HPDE6-E6E7 (cell line): ENCODE results near the gene NFE2L3.
"Not testable (repeated sequence)": the region's sequence is repeated elsewhere in the genome, so short reads cannot be mapped to it uniquely, and the experiment has no call there.

Experiments used
- DNase-seq: peaks from one replicate; pipeline ENCODE4 v3.0.0; 2011; ENCODE audit warnings: missing footprints; ENCODE audit errors: extremely low spot score

The NFE2L3 gene

DNA sequence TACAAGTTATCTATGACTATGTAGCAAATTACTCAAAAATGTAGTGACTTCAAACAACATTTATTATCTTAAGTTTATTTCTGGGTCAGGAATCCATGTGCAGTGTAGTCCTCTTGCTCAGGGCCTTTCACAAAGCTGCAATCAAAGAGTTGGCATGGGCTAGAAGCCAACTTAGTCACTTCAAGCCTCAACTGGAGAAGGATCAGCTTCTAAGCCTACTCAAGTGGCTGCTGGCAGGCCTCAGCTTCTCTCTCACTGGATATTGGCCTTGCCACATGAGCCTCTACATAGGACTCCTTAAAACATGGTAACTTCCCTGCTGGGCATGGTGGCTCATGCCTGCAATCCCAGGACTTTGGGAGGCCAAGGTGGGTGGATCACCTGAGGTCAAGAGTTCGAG is 5.0 kb upstream of the NFE2L3 start:
- no peak for DNase-seq

DNA sequence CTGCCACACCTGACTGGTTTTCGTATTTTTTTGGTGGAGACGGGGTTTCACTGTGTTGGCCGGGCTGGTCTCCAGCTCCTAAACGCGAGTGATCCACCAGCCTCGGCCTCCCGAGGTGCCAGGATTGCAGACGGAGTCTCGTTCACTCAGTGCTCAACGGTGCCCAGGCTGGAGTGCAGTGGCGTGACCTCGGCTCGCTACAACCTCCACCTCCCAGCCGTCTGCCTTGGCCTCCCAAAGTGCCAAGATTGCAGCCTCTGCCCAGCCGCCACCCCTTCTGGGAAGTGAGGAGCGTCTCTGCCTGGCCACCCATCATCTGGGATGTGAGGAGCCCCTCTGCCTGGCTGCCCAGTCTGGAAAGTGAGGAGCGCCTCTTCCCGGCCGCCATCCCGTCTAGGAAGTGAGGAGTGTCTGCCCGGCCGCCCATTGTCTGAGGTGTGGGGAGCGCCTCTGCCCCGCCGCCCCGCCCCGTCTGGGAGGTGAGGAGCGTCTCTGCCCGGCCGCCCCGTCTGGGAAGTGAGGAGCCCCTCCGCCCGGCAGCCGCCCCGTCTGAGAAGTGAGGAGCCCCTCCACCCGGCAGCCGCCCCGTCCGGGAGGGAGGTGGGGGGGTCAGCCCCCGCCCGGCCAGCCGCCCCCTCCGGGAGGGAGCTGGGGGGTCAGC is 4.2 kb upstream of the NFE2L3 start:
- DNase-seq: not testable (repeated sequence)

DNA sequence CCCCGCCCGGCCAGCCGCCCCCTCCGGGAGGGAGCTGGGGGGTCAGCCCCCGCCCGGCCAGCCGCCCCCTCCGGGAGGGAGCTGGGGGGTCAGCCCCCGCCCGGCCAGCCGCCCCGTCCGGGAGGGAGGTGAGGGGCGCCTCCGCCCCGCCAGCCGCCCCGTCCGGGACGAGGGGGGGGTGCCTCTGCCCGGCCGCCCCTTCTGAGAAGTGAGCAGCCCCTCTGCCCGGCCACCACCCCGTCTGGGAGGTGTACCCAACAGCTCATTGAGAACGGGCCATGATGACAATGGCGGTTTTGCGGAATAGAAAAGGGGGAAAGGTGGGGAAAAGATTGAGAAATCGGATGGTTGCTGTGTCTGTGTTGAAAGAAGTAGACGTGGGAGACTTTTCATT is 3.7 kb upstream of the NFE2L3 start:
- DNase-seq: not testable (repeated sequence)

DNA sequence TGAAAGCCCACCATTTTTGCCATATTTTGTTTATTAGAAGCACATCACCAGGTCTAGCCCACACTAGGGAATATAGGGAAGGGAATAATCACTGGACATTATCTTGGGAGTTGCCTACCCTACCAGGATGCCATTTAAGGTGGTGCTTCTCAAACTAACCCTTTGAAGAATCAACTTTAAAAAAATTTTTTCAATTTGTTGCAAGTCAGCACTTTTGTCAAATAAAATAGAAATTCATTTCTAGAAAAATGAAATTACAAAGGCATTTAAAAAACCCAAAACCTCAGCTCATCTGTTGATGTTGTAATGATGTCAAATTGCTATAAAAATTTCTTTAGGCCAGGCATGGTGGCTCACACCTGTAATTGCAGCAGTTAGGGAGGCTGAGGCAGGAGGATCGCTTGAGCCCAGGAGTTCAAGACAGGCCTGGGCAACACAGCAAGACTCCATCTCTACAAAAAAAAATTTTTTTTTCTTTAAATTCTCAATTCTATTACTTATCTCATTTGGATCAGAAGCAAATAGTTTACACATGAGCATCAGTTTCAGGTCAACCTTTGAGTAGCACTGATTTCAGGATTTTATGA is 2.5 kb upstream of the NFE2L3 start:
- DNase-seq: no peak

DNA sequence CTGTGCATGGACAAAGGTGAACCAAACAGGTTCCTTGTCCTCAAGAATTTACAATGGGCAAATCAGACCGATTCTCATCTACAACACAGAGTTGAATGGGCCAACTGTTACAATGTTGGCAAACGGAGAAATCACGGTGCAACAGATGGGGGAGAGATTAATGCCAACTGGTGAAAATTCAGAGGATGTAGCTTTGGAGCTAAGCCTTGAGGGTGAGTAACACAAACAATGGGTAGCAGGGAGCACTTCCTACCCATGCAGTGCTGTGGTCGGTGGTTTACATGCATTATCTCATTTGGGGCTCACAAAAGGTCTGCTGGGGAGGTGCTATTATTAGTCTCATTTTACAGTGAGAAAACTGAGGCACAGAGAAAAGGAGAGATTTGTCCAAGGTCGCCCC is 902 bp upstream of the NFE2L3 start:
- DNase-seq: no peak

DNA sequence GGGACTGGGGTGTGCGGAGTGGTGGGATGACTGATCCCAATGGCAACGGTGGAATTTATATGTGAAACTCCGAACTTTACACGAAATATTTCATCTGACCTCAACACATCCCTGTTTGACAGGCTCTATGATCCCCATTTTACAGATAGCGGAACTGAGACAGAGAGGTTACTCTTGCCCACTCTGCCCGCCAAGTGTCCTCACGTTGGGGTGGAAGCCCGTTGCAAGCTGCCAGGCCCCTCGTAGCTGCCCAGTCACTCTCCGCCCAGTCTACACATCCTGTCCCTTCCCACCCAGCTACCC is 397 bp upstream of the NFE2L3 start:
- DNase-seq: no peak

DNA sequence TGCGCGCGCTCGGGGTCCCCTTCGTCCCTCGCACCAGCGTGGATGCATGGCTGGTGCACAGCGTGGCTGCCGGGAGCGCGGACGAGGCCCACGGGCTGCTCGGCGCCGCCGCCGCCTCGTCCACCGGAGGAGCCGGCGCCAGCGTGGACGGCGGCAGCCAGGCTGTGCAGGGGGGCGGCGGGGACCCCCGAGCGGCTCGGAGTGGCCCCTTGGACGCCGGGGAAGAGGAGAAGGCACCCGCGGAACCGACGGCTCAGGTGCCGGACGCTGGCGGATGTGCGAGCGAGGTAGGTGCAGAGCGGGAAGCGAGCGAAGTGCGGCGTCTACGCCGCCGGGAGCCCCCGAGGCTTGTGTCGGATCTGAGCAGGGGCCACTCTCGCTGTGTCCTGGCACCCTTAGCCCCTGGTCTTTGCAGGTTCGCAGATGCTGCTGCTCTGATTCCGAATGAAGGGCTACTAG is 813 bp downstream of the NFE2L3 start:
- not testable (repeated sequence) for DNase-seq

DNA sequence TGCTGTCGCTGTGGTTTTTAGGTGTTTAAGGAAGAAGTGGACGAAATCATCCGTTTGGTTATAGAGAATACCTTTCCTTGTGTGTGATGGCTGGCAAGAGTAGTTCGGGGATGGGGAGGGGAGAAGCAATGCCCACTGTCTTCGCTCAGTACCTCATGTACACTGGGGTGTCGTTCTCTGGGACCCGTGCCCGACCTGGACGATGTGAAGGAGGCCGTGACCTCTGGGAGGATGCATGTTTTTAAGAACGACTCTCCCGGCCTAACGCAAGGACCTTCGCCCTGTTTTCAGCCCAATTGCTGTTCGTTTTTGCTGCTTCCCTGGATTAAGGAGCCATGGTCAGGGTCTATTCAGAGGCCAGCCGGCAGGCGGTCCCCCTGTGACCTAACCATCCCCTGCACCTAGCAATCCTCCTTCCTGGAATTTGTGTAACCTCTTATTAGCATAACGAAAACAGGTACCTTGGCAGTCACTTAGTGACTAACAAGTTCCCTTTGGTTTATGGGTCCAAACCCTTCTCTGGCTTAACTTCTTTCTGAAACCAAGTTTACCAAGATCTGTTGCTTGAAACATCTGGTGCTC is 1.3 kb downstream of the NFE2L3 start:
- DNase-seq: no peak

DNA sequence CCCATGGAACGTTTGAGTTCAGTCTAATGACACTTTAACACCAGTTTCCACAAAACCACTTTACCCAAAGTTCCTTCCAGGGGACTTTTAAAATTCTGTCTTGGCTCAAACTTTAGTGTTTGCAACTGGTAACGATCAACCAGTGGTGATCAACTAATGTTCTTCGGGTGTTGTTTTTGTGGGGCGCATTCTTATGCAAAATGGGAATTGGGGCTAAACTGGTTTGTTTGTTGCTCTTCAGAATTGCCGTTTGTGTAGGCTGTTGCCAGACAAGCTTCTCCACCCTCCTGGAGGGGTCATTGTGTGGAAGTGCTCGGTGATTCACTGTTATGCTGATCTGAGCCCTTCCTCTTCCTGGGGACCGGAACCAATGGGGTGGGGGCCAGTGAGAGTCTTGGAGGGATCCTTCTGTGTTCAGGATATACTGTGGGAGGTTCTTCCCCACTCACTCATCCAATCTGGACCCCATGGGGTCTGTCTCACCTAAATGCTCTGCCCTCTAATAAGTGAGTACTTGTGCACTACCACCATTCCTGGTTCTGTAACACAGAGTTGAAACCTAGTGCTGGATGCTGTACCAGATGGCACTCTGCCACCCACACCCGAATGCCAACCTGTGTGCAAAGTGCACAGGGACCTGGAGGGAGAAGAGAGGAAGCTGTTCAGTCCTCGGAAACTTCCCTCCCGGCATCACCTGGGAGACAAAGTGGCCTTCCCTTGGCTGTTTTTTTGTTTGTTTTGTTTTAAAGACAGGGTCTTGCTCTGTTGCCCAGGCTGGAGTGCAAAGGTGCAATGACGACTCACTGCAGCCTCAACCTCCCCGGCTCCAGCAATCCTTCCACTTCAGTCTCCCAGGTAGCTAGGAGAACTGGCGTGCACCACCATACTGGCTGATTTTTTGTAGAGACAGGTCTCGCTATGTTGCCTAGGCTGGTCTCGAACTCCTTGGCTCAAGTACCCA is 2.1 kb downstream of the NFE2L3 start:
- peak; percentile 52 for DNase-seq

DNA sequence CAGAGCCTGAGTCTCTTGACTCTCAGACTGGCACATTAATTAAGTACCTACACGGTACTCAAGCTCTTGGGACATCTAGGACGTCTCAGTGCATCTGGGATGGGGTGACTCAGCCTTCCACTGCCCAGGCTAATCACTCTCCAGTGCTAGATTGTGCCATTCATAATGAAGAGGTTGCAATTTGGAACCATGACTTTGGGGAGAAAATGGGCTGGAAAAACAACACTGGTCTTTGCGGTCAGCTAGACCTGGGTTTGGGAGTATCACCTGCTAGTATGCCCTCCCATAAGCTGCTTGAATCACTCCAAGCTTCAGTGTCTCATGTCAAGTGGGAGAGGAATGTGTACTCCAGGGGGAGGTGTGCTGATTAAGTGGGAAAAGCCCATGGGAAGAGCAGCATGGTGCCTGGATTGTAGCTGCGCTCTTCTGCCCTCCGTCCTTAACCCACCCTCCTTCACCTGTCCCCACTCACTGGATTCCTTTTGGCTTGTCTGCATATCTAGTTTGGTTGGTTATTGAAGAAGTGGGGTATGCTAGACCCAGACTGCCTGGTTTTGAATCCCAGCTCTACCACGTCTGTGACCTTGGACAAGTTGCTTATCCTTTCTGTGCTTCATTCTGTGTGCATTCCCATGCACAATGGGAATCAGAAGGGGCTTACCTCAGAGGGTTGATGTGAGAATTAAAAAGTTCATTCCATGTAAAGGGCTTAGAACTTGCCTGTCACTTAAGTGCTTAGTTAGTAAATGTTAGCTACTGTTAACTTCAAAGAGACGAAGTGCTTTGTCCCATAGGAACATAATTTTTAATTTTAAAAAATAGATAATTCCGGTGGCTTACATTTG is 3.8 kb downstream of the NFE2L3 start:
- DNase-seq: peak; percentile 50

DNA sequence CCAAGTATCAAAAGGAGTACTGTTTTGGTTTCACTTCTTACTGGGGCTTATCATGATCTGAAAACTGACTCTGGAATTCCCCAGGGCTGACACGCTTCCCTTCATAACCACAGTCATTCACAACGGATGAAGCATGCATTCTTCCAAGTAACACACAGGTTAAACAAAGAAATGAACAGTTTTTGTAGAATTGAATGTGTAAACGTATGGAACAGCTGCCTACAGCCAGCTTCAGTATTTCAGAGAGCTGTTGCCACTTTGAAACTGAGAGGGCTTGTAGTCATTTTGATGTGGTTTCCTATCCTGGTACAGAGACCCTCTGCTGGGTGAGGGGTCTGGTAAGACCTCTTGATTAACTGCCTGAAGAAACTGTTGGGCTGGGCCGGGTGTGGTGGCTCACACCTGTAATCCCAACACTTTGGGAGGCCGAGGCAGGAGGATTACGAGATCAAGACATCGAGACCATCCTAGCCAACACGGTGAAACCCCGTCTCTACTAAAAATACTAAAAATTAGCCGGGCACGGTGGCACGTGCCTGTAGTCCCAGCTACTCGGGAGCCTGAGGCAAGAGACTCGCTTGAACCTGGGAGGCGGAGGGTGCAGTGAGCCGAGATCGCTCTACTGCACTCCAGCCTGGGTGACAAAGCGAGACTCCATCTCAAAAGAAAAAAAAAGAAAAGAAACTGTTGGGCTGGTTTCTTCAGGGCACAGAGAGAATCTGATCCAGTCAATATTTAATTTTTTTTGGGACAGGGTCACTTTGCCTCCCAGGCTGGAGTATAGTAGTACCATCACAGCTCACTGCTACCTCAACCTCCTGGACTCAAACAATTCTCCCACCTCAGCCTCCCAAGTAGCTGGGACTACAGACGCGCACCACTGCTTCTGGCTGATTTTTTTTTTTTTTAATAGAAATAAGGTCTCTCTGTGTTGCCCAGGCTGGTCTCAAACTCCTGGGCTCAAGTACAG is 4.7 kb downstream of the NFE2L3 start:
- peak; percentile 71 for DNase-seq

DNA sequence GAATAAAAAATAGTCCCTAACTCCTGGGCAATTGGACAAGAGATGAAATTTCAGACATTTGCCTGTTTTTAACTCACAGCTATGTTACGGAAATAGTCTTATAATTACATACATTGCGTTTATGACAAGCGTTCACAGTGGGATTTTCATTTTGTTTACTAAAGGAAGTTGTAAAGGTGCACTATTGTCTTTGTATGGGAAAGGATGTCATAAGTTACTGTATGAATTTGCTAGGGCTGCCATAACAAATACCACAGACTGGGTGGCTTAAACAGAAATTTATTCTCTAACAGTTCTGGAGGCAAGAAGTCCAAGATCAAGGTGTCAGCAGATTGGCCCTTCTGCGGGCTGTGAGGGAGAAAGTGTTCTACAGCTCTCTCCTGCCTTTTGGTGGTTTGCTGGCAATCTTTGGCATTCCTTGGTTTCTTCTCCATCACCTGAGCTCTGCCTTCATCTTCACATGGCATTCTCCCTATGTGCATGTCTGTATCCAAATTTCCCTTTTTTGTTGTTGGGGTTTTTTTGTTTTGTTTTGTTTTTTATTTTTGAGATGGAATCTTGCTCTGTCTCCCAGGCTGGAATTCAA is 5.6 kb downstream of the NFE2L3 start:
- no peak for DNase-seq

DNA sequence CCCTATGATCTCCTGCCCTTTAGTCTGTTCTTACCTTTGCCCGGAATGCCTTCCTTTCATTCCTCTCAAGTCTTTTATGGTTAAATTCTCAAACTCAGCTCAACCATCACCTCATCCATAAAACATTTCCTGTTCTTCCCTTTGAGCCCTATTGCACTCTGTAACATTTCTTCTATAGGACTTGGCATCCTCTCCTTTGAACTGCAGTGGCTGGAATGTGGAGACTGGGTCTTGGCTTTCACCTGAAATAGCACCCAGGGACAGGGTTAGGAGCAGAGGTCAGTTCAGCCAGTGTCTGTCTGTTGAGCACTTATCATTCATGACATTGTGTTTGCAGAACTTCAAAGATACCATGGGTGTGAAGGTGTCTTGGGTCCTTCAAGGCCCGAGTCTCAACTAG is 7.2 kb downstream of the NFE2L3 start:
- no peak for DNase-seq

DNA sequence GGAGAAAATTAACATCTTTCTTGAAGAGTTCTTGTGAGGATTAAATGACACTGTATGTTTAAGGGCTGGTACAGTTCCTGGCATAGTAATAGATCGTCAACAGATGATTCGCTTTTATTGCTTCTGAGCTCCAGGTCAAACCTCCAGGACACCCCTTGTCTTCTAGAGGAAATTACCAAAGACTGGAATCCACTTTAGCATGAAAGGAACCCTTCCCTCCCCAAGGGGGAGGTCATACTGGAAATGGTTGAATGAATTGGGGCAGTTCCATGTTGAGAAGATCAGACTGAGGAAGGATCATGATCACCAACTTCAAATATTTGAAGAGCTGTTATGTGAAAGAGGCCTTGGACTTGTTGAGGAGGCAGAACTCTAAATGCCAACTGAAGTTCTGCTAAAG is 8.9 kb downstream of the NFE2L3 start:
- no peak for DNase-seq

DNA sequence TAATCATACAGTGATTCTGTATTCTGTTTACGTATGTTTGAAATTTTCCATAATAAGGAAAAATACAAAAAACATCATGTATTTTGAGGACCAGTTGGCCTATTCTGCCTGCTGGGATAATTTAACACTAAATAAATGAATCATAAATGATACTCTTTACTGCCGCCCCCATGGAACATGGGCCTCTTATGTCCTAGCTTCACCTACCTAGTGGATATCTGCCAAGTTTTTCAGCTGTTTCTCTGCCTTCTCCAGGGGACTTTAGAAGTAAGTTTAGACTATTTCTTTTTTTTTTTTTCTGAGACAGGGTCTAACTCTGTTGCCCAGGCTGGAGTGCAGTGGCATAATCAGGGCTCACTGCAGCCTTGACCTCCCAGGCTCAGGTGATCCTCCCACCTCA is 10.4 kb downstream of the NFE2L3 start:
- no peak for DNase-seq

DNA sequence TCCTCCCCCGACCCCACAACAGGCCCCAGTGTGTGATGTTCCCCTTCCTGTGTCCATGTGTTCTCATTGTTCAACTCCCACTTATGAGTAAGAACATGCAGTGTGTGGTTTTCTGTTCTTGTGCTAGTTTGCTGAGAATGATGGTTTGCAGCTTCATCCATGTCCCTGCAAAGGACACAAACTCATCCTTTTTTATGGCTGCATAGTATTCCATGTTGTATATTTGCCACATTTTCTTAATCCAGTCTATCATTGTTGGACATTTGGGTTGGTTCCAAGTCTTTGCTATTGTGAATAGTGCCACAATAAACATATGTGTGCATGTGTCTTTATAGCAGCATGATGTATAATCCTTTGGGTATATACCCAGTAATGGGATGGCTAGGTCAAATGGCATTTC is 11.8 kb downstream of the NFE2L3 start:
- not testable (repeated sequence) for DNase-seq

DNA sequence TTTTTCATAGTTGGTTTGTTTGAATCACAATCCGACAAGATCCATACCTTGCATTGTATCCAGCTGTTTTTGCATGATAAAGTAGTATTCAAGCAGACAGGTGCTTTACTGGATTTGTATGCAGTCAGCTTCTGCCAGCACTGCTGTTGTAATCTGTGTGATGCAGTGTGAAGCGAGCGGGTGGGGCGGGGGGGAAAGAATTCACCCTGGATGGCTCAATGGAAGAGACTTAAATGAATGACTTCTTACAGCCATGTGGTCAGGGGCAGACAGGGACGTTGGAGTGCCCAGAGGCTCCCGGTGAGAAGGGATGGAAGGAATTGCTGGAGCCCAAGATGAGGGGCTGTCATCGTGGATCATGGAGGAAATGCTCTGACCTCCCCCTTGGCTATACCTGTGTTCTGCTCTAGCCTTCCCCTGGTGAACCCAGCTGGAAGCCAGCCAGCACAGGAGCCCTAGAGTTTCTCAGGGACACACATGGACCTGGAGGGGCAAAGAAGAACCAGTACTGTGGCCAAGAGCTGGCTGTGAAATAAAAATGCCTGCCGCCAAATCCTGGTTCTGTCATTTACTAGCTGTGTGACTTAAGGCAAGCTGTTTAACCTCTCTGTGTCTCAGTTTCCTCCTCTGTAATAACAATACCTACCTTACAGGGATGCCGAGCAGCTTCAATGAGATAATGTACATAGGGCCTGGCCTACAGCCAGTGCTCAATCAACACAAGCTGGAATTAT is 14.1 kb downstream of the NFE2L3 start:
- DNase-seq: no peak

DNA sequence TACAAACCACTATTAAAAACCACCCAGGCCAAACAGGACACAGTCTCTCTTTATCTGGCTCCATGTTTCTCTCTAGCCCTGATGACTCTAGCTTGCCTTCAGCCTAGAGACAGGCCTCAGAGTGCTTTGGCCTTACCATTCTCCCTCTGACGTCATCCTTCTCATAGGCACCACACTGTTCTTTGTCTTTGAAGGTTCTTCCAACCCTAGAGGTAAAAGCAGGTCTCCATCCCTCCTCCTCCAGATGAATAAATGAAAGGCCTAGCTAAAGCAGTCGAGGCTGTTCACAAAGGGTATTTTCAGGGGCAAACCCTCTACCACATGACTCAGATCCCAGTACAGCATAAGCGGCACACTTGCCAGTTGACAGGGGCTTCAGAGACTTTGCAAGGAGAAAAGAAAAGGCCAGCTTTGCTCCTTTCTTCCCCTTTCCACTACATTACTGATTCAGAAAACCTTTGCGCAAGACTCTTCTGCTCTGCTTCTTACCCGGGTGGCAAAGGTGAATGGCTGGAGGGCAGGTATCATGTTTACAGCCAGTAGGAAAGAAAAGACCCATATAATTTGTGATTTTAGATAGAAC is 14.8 kb downstream of the NFE2L3 start:
- DNase-seq: no peak
